GM21423 (cell line): ENCODE results near the gene PRSS23.
"Not testable (repeated sequence)": the region's sequence is repeated elsewhere in the genome, so short reads cannot be mapped to it uniquely, and the experiment has no call there.

ENCODE experiments used
- ATAC-seq: cut with Tn5 transposase; IDR thresholded peaks from one replicate; pipeline ENCODE4 v1.9.1; 2021; ENCODE audit warnings: mild to moderate bottlenecking, moderate library complexity; ENCODE audit not compliant: unreplicated experiment

Gene PRSS23

GRCh38 chr11:86800076-86800959, at the start of gene PRSS23:
PRSS23 (plus strand) TSS chr11:86800542; CDS start chr11:86807644, 7,102 bp downstream.
- no peak for ATAC-seq

- ATAC-seq, result no peak
Measured at GRCh38 chr11:86753459-86753858, 46.9 kb upstream of the PRSS23 start.

GRCh38 chr11:86755146-86755545, 45.2 kb upstream of the PRSS23 start:
- no peak for ATAC-seq

DNA sequence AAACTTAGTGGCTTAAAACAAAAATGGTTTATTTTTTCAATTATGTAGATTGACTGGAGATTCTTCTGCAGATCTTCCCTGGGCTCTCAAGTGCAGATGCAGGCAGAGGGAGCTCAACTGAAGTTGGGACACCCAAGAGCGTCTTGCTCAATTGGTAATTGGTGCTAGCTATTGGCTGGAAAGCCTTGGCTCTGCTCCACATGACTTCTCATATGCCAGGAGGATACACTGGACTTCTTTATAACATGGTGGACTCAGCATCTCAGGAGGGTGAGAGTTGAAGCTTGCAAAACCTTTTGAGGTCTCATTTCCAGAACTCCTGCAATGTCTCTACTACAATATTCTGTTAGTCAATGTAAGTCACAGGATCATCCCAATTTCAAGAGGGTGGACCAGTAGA, 42.2 kb upstream of the PRSS23 start:
- ATAC-seq, result no peak

GRCh38 chr11:86760577-86760976, 39.8 kb upstream of the PRSS23 start:
- no peak for ATAC-seq

GRCh38 chr11:86761978-86762377, 38.4 kb upstream of the PRSS23 start:
- ATAC-seq, result no peak

DNA sequence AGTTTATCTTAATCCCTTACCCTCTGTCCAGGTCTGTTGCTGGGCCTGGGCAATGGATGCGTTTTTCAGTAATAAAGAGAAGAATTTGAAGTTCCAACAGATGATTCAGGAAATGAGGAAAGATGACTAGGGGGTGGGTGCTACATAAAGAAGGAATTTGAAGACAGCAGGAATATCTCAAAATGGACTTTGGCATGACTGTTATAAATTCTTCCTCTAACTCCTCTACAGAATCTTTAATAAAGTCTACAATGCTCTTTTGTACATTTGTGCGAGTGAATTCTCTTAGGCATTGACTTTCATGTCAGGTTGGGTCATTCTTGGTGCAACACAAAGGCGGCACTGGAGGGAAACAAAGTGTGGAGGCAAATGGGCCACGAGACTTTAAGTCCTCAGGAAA, 35.1 kb upstream of the PRSS23 start:
- no peak for ATAC-seq

DNA sequence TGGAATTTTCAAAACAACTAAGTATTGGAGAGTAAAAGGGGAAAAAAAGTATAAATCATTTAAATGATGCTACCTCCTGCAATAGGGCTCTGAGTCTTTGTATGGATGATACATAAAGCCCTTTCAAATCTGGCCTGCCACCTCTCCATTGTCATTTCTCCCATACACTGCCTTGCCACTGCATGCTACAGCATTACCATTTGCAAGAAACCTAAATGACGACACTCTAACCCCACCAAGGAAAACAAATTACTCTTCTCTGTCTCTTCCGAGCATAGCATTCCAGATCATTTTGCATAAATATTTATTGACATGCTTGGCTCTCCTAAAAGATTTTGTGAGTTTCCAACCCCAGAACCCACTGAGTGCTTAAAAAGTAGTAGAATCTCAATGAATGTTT, 34.5 kb upstream of the PRSS23 start:
- ATAC-seq, result no peak

DNA sequence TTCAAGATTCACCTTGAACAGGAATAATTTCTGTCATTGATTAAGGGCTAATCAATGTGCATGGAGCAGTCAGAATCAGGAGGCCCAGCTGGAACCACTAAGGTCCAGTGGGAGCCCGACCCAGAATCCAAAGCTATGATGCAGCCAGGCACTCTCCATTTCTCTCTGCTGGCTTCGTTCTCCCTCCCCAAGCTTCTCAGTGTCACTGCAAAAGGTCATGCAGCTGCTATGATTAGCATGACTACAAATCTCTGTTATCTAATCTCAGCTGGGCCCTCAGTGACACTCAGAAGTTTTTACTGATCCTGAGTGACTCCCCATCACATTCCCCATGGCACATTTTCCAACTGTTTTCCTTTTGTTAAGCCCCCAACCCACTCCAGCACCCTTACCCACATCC, 31.1 kb upstream of the PRSS23 start:
- no peak for ATAC-seq

- ATAC-seq, result not testable (repeated sequence)
Measured at GRCh38 chr11:86770473-86771027, 29.8 kb upstream of the PRSS23 start.

DNA sequence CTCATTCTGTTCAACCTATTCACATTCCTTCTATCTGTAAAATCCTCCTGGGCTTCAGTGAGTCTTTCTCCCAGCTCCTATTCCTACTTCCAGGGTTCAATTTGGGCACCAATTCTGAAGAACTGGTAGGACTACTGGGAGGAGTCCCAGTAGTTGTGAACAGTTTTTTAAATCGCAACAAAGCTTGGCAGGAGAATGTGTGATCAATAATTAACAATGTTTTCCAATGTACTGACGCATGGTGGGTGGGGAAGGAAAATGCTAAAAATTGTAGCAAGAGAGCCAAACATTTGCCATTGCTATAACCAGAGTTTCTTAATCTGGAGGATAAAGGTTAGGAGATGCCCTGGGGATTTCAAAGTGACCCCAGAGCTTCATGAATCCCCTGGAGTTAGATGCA, 27.3 kb upstream of the PRSS23 start:
- no peak for ATAC-seq

- no peak for ATAC-seq
Measured at GRCh38 chr11:86773513-86774252, 26.7 kb upstream of the PRSS23 start.

DNA sequence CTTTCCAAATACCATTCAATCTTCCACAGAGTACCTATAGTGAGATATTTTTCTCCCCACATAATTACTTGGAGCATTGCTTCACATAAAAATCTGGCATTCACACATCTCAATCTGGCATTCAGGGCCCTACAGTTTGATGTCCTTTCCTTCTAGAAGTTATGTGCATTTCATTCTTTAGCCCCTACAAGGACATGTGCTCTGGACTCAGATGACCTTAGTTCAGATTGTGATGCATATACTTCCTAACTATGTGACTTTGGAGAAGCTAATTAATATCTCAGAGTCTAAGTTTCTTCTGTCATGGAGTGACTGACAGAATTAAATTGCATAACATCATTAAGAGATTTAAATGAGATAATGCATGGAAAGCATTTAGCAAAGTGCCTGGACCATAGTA, 25.9 kb upstream of the PRSS23 start:
- ATAC-seq, result no peak

- no peak for ATAC-seq
Measured at GRCh38 chr11:86775361-86775760, 25.0 kb upstream of the PRSS23 start.

DNA sequence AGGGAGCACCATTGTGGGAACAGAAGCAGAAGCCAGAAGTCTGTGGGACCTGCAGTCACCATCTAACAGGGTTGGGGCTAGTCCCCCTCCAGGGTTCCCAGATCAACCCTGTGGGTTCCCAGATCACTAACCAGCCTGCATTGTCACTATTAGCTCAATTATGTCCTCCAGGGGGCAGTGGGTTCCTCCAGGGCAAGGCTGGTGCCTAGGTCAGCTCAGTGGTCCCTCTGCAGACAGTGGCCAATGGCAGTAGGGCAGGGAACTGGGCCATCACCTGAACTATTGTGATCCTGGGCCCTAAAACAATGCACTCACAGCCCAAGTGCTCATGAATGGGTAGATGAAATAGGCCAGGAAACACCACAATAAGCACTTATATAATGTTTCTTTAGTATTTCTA, 18.8 kb upstream of the PRSS23 start:
- ATAC-seq, result no peak

- no peak for ATAC-seq
Measured at GRCh38 chr11:86782742-86783141, 17.6 kb upstream of the PRSS23 start.

- no peak for ATAC-seq
Measured at GRCh38 chr11:86783661-86784060, 16.7 kb upstream of the PRSS23 start.

DNA sequence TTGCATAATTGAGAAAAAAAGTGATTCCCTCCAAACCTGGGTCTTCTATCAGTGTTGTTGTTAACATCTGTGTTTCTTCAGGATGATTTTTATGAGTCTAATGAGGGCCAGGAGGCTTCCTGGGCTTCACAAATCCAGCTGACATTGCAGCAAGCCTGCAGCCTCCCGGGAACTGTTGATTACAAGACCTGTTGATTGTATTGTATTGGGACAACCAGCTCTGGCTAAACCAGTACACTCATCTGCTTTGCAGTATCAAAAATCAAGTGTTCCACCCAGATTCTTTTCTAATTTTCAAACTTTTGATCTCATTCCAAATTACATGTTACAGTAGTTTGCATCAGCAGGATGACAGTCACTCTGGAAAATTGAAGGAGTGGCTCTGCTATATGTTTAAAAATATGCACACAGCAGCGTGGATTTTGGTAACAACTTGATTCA, 16.1 kb upstream of the PRSS23 start:
- ATAC-seq, result no peak

DNA sequence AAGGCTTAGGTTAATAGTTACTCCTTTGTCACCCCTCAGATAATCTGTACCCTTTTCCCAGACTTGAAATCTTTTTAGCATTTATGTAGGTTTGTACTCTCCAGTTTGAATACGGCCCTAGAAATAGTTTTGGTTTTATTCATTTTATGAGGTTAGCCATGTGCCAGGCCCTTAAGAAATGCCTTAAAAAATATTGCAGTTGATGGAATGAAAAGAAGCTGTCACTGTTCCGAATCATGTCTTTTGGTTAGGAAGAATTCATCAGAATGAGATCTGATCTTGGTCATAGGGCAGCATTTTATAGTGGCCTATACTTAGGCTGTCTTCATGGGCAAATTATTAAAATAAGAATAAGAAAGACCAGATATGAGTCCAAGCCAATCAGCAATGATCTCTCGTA, 14.8 kb upstream of the PRSS23 start:
- no peak for ATAC-seq

DNA sequence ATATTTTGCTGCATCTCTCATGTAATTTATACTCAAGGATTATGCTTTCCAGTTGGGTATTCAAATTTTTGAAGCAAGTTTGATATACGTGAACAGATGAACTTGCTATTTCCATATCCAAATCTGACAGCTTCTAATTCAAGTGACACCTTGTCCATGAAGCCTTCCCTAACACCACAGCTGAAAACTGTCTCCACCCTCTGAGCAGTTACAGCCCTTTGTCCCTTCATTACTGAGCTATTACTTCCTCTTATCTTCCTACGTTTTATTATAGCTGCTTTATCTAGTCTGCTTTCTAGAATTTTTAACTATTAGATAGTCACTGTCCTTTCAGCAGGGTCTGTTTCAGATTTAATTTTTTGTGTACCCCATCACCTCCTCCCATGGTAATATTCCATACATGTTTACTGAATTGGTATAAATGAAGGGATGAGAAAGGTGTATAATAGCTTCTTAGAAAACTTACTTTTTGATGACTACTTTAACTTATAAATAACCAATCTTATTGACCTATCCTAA, 13.3 kb upstream of the PRSS23 start:
- no peak for ATAC-seq

- ATAC-seq, result no peak
Measured at GRCh38 chr11:86787656-86788055, 12.7 kb upstream of the PRSS23 start.
